K562 (cell line): ENCODE measurements around the gene ENDOU. TPM values are rescaled to one million over a fixed set of nuclear protein-coding genes. Genes with fewer than 3 reads are reported as not detected.

ENCODE experiments used
- ATAC-seq: fragments of 200-7000 bp; cut with Tn5 transposase; 3 replicates; pipeline ENCODE4 v1.9.1; 2020; ENCODE audit warnings: moderate library complexity
- BruUV-seq: library from RNA; stranded (reverse); fragments of 400-500 nt; replicated peaks from 2 replicates; lab custom pipeline; 2021; lab: Mats Ljungman, UMichigan
- CTCF ChIA-PET: fragments of 300-600 bp; formaldehyde crosslinking; extraction: SDS; loops from one replicate; lab custom pipeline; 2021; ENCODE audit warnings: low intra/inter-chr PET ratio; lab: Yijun Ruan, JAX
- POLR2A ChIA-PET: fragments of 300-600, 350-650 bp; sonication (Branson Sonifier 250); formaldehyde crosslinking; extraction: SDS; loops from one replicate; lab custom pipeline; 2021; ENCODE audit warnings: antibody characterized with exemption, inconsistent platforms; lab: Yijun Ruan, JAX
- DNase-seq, 4 experiments: peaks; one replicate each; pipeline versions ENCODE4 v3.0.0 to v3.0.0-alpha.2; 2011 to 2018; ENCODE audit warnings: low spot score in 3 of 4, mixed read lengths in 3 of 4; ENCODE audit errors: extremely low read depth in 1 of 4
- FAIRE-seq: peaks from 2 replicates; lab custom pipeline; 2011; peaks lifted over from hg19 to GRCh38; lab: Jason Lieb, UNC
- H2AFZ ChIP-seq: 2 replicates; pipeline ENCODE4 v1.6.0; 2011; ENCODE audit warnings: low read depth, low read length, control low read depth, inconsistent platforms
- H3K27ac ChIP-seq: fragments of 200-600 bp; 3 replicates; pipeline ENCODE4 v1.8.0; 2011; ENCODE audit warnings: low read depth, mild to moderate bottlenecking, control low read depth, inconsistent platforms, low read length, moderate library complexity, mixed read lengths; ENCODE audit errors: extremely low read depth
- H3K27me3 ChIP-seq, 2 experiments: fragments of 300-600 bp in 1 of 2; 2 replicates in 1 of 2; 3 replicates in 1 of 2; pipeline versions ENCODE4 v1.6.0 to v1.8.0; 2011; ENCODE audit warnings: inconsistent platforms in 2 of 2, low read length in 2 of 2, mild to moderate bottlenecking in 1 of 2, mixed read lengths in 1 of 2, moderate library complexity in 1 of 2; ENCODE audit not compliant: control insufficient read depth in 2 of 2, insufficient read depth in 2 of 2
- H3K36me3 ChIP-seq: fragments of 300-600 bp; 3 replicates; pipeline ENCODE4 v1.8.0; 2011; ENCODE audit warnings: mild to moderate bottlenecking, low read length, inconsistent platforms; ENCODE audit not compliant: control insufficient read depth, insufficient read depth
- H3K4me1 ChIP-seq, 2 experiments: fragments of 200-600 bp in 1 of 2; replicated peaks in 1 of 2; 2 replicates in 1 of 2; 3 replicates in 1 of 2; pipeline versions ENCODE4 v1.5.1 to v1.8.0; 2011; ENCODE audit warnings: inconsistent platforms in 2 of 2, low read length in 2 of 2, mild to moderate bottlenecking in 1 of 2, mixed read lengths in 1 of 2, moderate library complexity in 1 of 2; ENCODE audit not compliant: control insufficient read depth in 2 of 2, insufficient read depth in 2 of 2
- H3K4me2 ChIP-seq: 2 replicates; pipeline ENCODE4 v1.6.1; 2011; ENCODE audit warnings: low read length, control low read depth, inconsistent platforms, mixed read lengths; ENCODE audit not compliant: insufficient read depth
- H3K4me3 ChIP-seq: fragments of 200-600 bp; sonication (generic), shearing (Covaris generic); 2 replicates; pipeline ENCODE4 v1.5.1; 2016; ENCODE audit warnings: control low read depth, inconsistent platforms
- H3K79me2 ChIP-seq: fragments of 200-600 bp; 3 replicates; pipeline ENCODE4 v1.8.0; 2011; ENCODE audit warnings: low read length, inconsistent platforms; ENCODE audit not compliant: control insufficient read depth, insufficient read depth
- H3K9ac ChIP-seq, 2 experiments: 2 replicates each; pipeline versions ENCODE4 v1.6.0 to v1.6.1; 2011; ENCODE audit warnings: low read depth in 2 of 2, low read length in 2 of 2, control low read depth in 1 of 2, inconsistent platforms in 1 of 2, mild to moderate bottlenecking in 1 of 2, mixed read lengths in 1 of 2; ENCODE audit not compliant: insufficient read depth in 1 of 2
- H3K9me1 ChIP-seq: one replicate; pipeline ENCODE4 v1.6.0; 2011; ENCODE audit warnings: inconsistent platforms, mild to moderate bottlenecking, low read length, moderate library complexity; ENCODE audit not compliant: control insufficient read depth, insufficient read depth
- H3K9me3 ChIP-seq: replicated peaks from 2 replicates; pipeline ENCODE4 v1.5.1; 2011; ENCODE audit warnings: low read depth, low read length, inconsistent platforms; ENCODE audit not compliant: control insufficient read depth, insufficient read depth
- H4K20me1 ChIP-seq: replicated peaks from 2 replicates; pipeline ENCODE4 v1.6.1; 2011; ENCODE audit warnings: low read length, inconsistent platforms, mixed read lengths; ENCODE audit not compliant: control insufficient read depth, insufficient read depth
- CEBPB ChIP-seq: fragments of 450-650 bp; IDR thresholded peaks from 2 replicates; pipeline ENCODE4 v1.6.1; 2016; ENCODE audit warnings: missing genetic modification characterization, missing compliant biosample characterization
- CEBPG ChIP-seq, 3 experiments: fragments of 200-800 bp in 1 of 3; sonication (Bioruptor generic) in 1 of 3; sonication (generic) in 1 of 3; formaldehyde crosslinking in 1 of 3; IDR thresholded peaks in 2 of 3; conservative IDR thresholded peaks in 1 of 3; 2 replicates each; pipeline versions ENCODE4 v1.6.1 to v1.8.0; 2016 to 2022; ENCODE audit warnings: missing compliant biosample characterization in 2 of 3, missing genetic modification characterization in 2 of 3, mild to moderate bottlenecking in 1 of 3, missing genetic modification reagents in 1 of 3
- ESRRA ChIP-seq: fragments of 450-650 bp; IDR thresholded peaks from 2 replicates; pipeline ENCODE4 v1.6.1; 2014; ENCODE audit warnings: low read depth, mild to moderate bottlenecking, moderate library complexity, borderline replicate concordance
- TFAM ChIP-seq: fragments of 250-450 bp; sonication (Bioruptor Pico); conservative IDR thresholded peaks from 2 replicates; pipeline ENCODE4 v1.5.0; 2021; ENCODE audit warnings: mild to moderate bottlenecking, moderate library complexity
- ZNF431 ChIP-seq: sonication (generic); formaldehyde crosslinking; IDR thresholded peaks from 2 replicates; pipeline ENCODE4 v1.8.0; 2022; ENCODE audit warnings: mild to moderate bottlenecking, missing genetic modification reagents
- WGBS: fragments of 100-300 bp; shearing (Covaris generic); methylation state at CpG from one replicate; pipeline ENCODE4 v1.1.6; 2016; ENCODE audit warnings: low coverage, mixed read lengths; ENCODE audit not compliant: insufficient coverage; ENCODE audit errors: missing lambda C conversion rate; 5-methylcytosine and 5-hydroxymethylcytosine counted together
- in situ Hi-C: fragments of 300-500 bp; cut with MboI; formaldehyde crosslinking; loops from 4 replicates; pipeline ENCODE4 v1.15.0; 2018; ENCODE audit warnings: inconsistent platforms, mixed read lengths
- intact Hi-C: fragments of 100-400 bp; cut with micrococcal nuclease; formaldehyde crosslinking; loops from 2 replicates; pipeline ENCODE4 v1.14.2; 2022
- polyA plus RNA-seq, 8 experiments: library from polyadenylated mRNA; depleted of rRNA in 4 of 8; stranded (reverse) in 5 of 8; unstranded in 3 of 8; fragments of >200 nt; fragmentation: Nextera tagmentation in 2 of 8; fragmentation: Illumina TruSeq in 1 of 8; extraction: Ambion mirVana in 2 of 8; extraction: Trizol in 1 of 8; gene quantifications; 2 replicates each; pipeline versions ENCODE4 v1.2.1 to v1.2.3, GENCODE V29; 2011 to 2014; ENCODE audit warnings: inconsistent platforms in 1 of 8, missing spikeins in 1 of 8
- total RNA-seq, 7 experiments: library from RNA; depleted of rRNA in 6 of 7; stranded (reverse); fragments of >200 nt in 6 of 7; fragmentation: Illumina TruSeq in 2 of 7; extraction: Trizol in 2 of 7; gene quantifications; 2 replicates each; pipeline versions ENCODE4 v1.2.1 to v1.2.3, GENCODE V29; 2011 to 2021; ENCODE audit warnings: low replicate concordance in 1 of 7

The ENDOU gene
- total and polyA plus RNA-seq, 9 of the 15 experiments (the other 6 are each of a cell fraction or from before 2014, with no cell fraction given) = 0.03 TPM; not detected in 8

GRCh38 chr12:47750229-47750798 is 25.0 kb upstream of the ENDOU start:
- Histone ChIP-seq H3K27me3 (peaks cover 27 to 49% of the 10 kb centered on the region in 2 experiments), H3K36me3 (no peaks in the 10 kb centered on the region), H3K27ac (no peak overlapping the region), H3K4me2 (no peak overlapping the region), H3K79me2 (no peaks in the 10 kb centered on the region), H3K9ac (no peak overlapping the region; a peak in 1 of 4 replicates), H3K4me3 (no peak overlapping the region), H3K9me1 (no peaks in the 10 kb centered on the region), H3K4me1 (peaks cover 6 to 30% of the 10 kb centered on the region in 2 experiments; a peak in 2 of 5 replicates), H3K9me3 (no peaks in the 10 kb centered on the region)
- CTCF ChIA-PET = no interaction called here
- ATAC-seq = no peak
- 15% methylated on average over 10 of the region's 10 CpGs for WGBS
- BruUV-seq = no TSS peak
- POLR2A ChIA-PET = interaction anchor here (0.6 kb wide), 1 partner anchor 27 kb away, joined by 3 read pairs; no protein-coding TSS in a partner anchor
- intact Hi-C loops = no loop called here
- no peak for FAIRE-seq
- TF ChIP-seq ZNF431 (no peak), CEBPG (CRISPR knock-in tag; IDR thresholded peaks at IDR 0.05) (0 out of 2 replicates have a peak, but pooled peaks have one; percentile 38), CEBPG (tag; conservative IDR thresholded peaks at IDR 0.05 in 1 of 2, IDR thresholded peaks at IDR 0.05 in 1 of 2) (no peak), ESRRA (peak; percentile 58; the same call in 1 of the 2 replicates), TFAM (CRISPR knock-in tag) (no peak), CEBPB (tag) (peak; percentile 51; the same call in 1 of the 2 replicates)
- TF ChIP-seq, all 486 proteins: peak for 3
- in situ Hi-C loops = no loop called here
- DNase-seq = no peak
- H2AFZ ChIP-seq = no peak overlapping the region
- no peaks in the 10 kb centered on the region; the same call in 1 of the 2 replicates for H4K20me1 ChIP-seq
